NOMO-1 treated with dmso at 0.1 percent for 144 hours (cell line): ENCODE data around the gene HPGD.

ENCODE experiments used
- DNase-seq: peaks from one replicate; lab custom pipeline; 2025; ENCODE audit not compliant: unreplicated experiment; lab: John Stamatoyannopoulos, UW

The HPGD gene

GRCh38 chr4:174522183-174523024, at the start of gene HPGD:
HPGD (minus strand) TSS chr4:174522488; CDS start chr4:174522451, 37 bp downstream.
- peak; percentile 76 for DNase-seq

GRCh38 chr4:174564529-174564928, 42.2 kb upstream of the HPGD start:
- no peak for DNase-seq

GRCh38 chr4:174563399-174563798, 41.1 kb upstream of the HPGD start:
- no peak for DNase-seq

GRCh38 chr4:174561560-174561959, 39.3 kb upstream of the HPGD start:
- DNase-seq = no peak

GRCh38 chr4:174559894-174560293, 37.6 kb upstream of the HPGD start:
- DNase-seq = no peak

- DNase-seq = no peak
These were observed 33.7 kb upstream of the HPGD start for GRCh38 chr4:174555789-174556630.

GRCh38 chr4:174554231-174554728, 32.0 kb upstream of the HPGD start:
- DNase-seq = no peak

- DNase-seq = no peak
These were observed 31.5 kb upstream of the HPGD start for GRCh38 chr4:174553828-174554227.

- no peak for DNase-seq
These were observed 30.7 kb upstream of the HPGD start for GRCh38 chr4:174553031-174553430.

GRCh38 chr4:174550541-174550940, 28.3 kb upstream of the HPGD start:
- no peak for DNase-seq

- no peak for DNase-seq
These were observed 27.4 kb upstream of the HPGD start for GRCh38 chr4:174549721-174550120.

GRCh38 chr4:174545268-174545667, 23.0 kb upstream of the HPGD start:
- DNase-seq = no peak

GRCh38 chr4:174544496-174544895, 22.2 kb upstream of the HPGD start:
- DNase-seq = no peak

GRCh38 chr4:174540175-174540574, 17.9 kb upstream of the HPGD start:
- DNase-seq = no peak

GRCh38 chr4:174539571-174539970, 17.3 kb upstream of the HPGD start:
- no peak for DNase-seq

- no peak for DNase-seq
These were observed 16.6 kb upstream of the HPGD start for GRCh38 chr4:174538876-174539250.

- DNase-seq = no peak
These were observed 16.0 kb upstream of the HPGD start for GRCh38 chr4:174538123-174538875.

- no peak for DNase-seq
These were observed 15.3 kb upstream of the HPGD start for GRCh38 chr4:174537634-174538033.

- no peak for DNase-seq
These were observed 12.2 kb upstream of the HPGD start for GRCh38 chr4:174534461-174534860.

- DNase-seq = no peak
These were observed 10.2 kb upstream of the HPGD start for GRCh38 chr4:174532445-174532844.

GRCh38 chr4:174531486-174531885, 9.2 kb upstream of the HPGD start:
- no peak for DNase-seq
